Pancreas (tissue), 10 donors: ENCODE data around the gene CNTN5. TPM values are rescaled to one million over a fixed set of nuclear protein-coding genes. Genes with fewer than 3 reads are reported as not detected.
A peak's percentile ranks its signal among the peaks of the same experiment; 100 is the strongest.

ENCODE experiments used
- ATAC-seq, 4 donors: fragments of 200-7000 bp; cut with Tn5 transposase; one replicate each; pipeline versions ENCODE4 v1.8.0 to v1.9.1; 2020; ENCODE audit warnings: mild to moderate bottlenecking in 4 of 4, moderate library complexity in 4 of 4
- DNase-seq, 6 donors: peaks; one replicate each; pipeline ENCODE4 v3.0.0-alpha.2; 2020
- FAIRE-seq: peaks from 2 replicates; lab custom pipeline; 2012; peaks lifted over from hg19 to GRCh38; lab: Jason Lieb, UNC
- H3K27ac ChIP-seq, 4 donors: fragments of 200-600 bp; sonication (generic); 1 replicate in 3 of 4; 2 replicates in 1 of 4; pipeline versions ENCODE4 v1.5.0 to v1.8.0; 2020
- H3K27me3 ChIP-seq, 4 donors: fragments of 200-600 bp; one replicate each; pipeline ENCODE4 v1.8.0; 2021
- H3K36me3 ChIP-seq, 3 donors: fragments of 200-600 bp; sonication (generic) in 1 of 3; one replicate each; pipeline versions ENCODE4 v1.5.0 to v1.8.0; 2020 to 2021
- H3K4me1 ChIP-seq, 3 donors: fragments of 200-600 bp; one replicate each; pipeline ENCODE4 v1.8.0; 2021
- H3K4me3 ChIP-seq, 4 donors: fragments of 200-600 bp; sonication (generic) in 2 of 4; one replicate each; pipeline versions ENCODE4 v1.5.0 to v1.8.0; 2020 to 2021
- H3K9me3 ChIP-seq, 4 donors: fragments of 200-600 bp; one replicate each; pipeline ENCODE4 v1.8.0; 2021
- CTCF ChIP-seq, 4 donors: fragments of 200-600 bp; sonication (generic) in 3 of 4; IDR thresholded peaks; one replicate each; pipeline versions ENCODE4 v1.5.0 to v1.8.0; 2021; ENCODE audit warnings: antibody characterized with exemption in 4 of 4
- WGBS, 2 donors: extraction: QIAGEN DNeasy Blood & Tissue Kit; methylation state at CpG; one replicate each; pipeline ENCODE4 v1.1.7; 2013; 5-methylcytosine and 5-hydroxymethylcytosine counted together
- intact Hi-C, 3 donors: fragments of 100-400 bp; cut with DNase I; formaldehyde crosslinking; loops; one replicate each; pipeline versions ENCODE4 v1.11.1 to v1.14.2; 2022
- polyA plus RNA-seq, 2 donors: library from polyadenylated mRNA; stranded (reverse); fragments of 200-250 nt; gene quantifications; one replicate each; pipeline ENCODE4 v1.2.3, GENCODE V29; 2013
- total RNA-seq, 6 donors: library from RNA; stranded (reverse); fragmentation: NEBNext Ultra II Directional in 4 of 6; extraction: Animal tissue kit (Norgen Biotek cat#: 25700) in 4 of 6; gene quantifications; one replicate each; pipeline versions ENCODE4 v1.2.1 to v1.2.4, GENCODE V29; 2021 to 2023
- donor health status: healthy with polysubstance abuse.
- donor health status: DM: no; HTN: no; CAD: no; lungs with moderate emphysema.
- donor health status: DM: no; HTN: no; CAD: no.
- donor health status: control.
- donor health status: control.
- donor health status: Bipolar disorder and iron deficiency.
- donor health status: DM: yes; HTN: yes; CAD: no.
- donor health status: DM: no; HTN: no; CAD: no.
- donor health status: DM: no; HTN: no; CAD: no.
- donor health status: DM: yes; HTN: yes; CAD: no.

The CNTN5 gene
- total and polyA plus RNA-seq, 8 donors = 0.11 to 1.2 (median 0.58) TPM

GRCh38 chr11:100151944-100152343 lies 1131.2 kb downstream of the CNTN5 start:
- WGBS, 2 donors = 45 to 51% methylated on average over 6 of the region's 6 CpGs
- intact Hi-C loops = no loop called here
- Histone ChIP-seq H3K9me3 (no peaks in the 10 kb centered on the region), H3K27me3 (no peaks in the 10 kb centered on the region), H3K4me1 (no peaks in the 10 kb centered on the region), H3K4me3 (no peak overlapping the region), H3K36me3 (no peaks in the 10 kb centered on the region), H3K27ac (no peak overlapping the region)
- FAIRE-seq = no peak
- DNase-seq = peak in 1 of 6 donors; percentile 6
- ATAC-seq = no peak
- no peak for TF ChIP-seq CTCF (IDR thresholded peaks at IDR 0.05)

DNA sequence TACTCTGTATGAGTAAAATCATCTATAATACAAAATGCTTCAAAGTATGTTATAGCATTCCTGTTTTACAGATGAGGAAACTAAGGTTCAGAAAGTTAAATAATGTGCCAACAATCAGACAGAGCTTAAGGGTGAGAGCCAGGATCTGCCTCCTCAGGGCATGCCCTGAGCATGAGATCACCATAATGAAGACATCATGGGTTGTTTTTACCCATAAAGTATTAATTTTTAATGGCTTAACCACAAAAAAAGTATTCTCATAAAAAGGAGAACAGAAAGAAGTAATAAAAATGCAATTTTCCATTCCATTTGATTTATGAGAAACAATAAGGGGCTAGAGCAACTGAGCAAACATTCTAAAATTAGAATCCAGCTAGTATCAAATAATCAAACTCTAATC lies 1132.0 kb downstream of the CNTN5 start:
- no peak for TF ChIP-seq CTCF (IDR thresholded peaks at IDR 0.05)
- no peaks in the 10 kb centered on the region for H3K4me1 ChIP-seq
- no peak overlapping the region for H3K4me3 ChIP-seq
- H3K27me3 ChIP-seq = no peaks in the 10 kb centered on the region
- H3K36me3 ChIP-seq = no peaks in the 10 kb centered on the region
- intact Hi-C loops = no loop called here
- ATAC-seq (no peak), FAIRE-seq (no peak), DNase-seq (no peak)
- H3K27ac ChIP-seq = no peak overlapping the region
- H3K9me3 ChIP-seq = no peaks in the 10 kb centered on the region

DNA sequence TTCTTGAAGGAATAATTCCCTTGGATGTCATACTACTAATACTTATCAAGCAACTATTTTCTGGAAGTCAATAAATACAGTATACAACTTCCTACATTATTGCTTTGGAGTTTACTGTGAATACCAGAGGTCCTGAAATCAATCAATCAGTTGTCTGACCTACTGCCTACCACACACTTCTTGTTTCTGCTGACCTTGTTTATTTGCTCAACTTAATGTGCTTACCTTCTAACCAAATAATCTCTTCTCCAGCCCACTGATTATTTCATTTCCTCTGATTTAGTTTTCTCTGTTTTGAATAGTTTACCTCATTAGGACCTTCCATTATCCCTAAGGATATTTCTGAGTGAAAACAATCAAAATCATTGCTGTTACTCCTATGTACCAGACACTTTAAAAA lies 1142.7 kb downstream of the CNTN5 start:
- Histone ChIP-seq H3K9me3 (no peaks in the 10 kb centered on the region), H3K27ac (no peak overlapping the region), H3K4me3 (no peak overlapping the region), H3K4me1 (no peaks in the 10 kb centered on the region), H3K27me3 (no peaks in the 10 kb centered on the region), H3K36me3 (no peaks in the 10 kb centered on the region)
- TF ChIP-seq CTCF (IDR thresholded peaks at IDR 0.05) = no peak
- FAIRE-seq = no peak
- no peak for DNase-seq
- intact Hi-C loops = no loop called here
- no peak for ATAC-seq

GRCh38 chr11:100174881-100175280 lies 1154.1 kb downstream of the CNTN5 start:
- Histone ChIP-seq H3K27me3 (no peaks in the 10 kb centered on the region), H3K4me3 (no peak overlapping the region), H3K27ac (no peak overlapping the region), H3K36me3 (no peaks in the 10 kb centered on the region), H3K9me3 (no peaks in the 10 kb centered on the region), H3K4me1 (no peaks in the 10 kb centered on the region)
- ATAC-seq = no peak
- no peak for DNase-seq
- FAIRE-seq = no peak
- intact Hi-C loops = no loop called here
- no peak for TF ChIP-seq CTCF (IDR thresholded peaks at IDR 0.05)
- 46 to 50% methylated on average over 3 of the region's 3 CpGs for WGBS, 2 donors

DNA sequence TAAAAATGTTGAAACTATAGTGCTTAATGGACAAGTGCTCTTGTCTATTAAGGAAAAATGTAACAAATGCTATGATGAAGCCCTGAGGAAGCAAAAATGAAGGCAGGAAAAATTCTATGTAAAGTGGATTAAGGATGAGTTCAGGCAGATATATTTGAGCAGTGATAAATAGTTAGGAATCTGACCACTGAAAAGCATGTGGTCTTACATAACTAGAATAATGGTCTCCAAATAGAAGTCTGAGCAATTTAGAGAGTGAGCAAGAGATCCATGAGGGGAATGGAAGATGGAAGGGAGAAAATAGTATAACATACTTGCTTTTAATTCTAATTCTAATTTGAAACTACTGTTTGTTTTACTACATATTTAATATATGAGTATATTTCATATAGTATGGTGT lies 1155.7 kb downstream of the CNTN5 start:
- no peak overlapping the region for H3K4me3 ChIP-seq
- no peaks in the 10 kb centered on the region for H3K9me3 ChIP-seq
- no peak for TF ChIP-seq CTCF (IDR thresholded peaks at IDR 0.05)
- H3K4me1 ChIP-seq = no peaks in the 10 kb centered on the region
- H3K27me3 ChIP-seq = no peaks in the 10 kb centered on the region
- no peaks in the 10 kb centered on the region for H3K36me3 ChIP-seq
- ATAC-seq = no peak
- FAIRE-seq = no peak
- no peak overlapping the region for H3K27ac ChIP-seq
- intact Hi-C loops = no loop called here
- DNase-seq = no peak
